Breast epithelium (tissue), 4 donors: ENCODE measurements around the gene DQX1. TPM values are rescaled to one million over a fixed set of nuclear protein-coding genes. Genes with fewer than 3 reads are reported as not detected.

Experiments
- DNase-seq, 2 donors: peaks; one replicate each; pipeline ENCODE4 v3.0.0-alpha.2; 2019; ENCODE audit warnings: low spot score in 2 of 2
- H3K27ac ChIP-seq, 2 donors: fragments of 200-600 bp; sonication (generic) in 1 of 2; one replicate each; pipeline ENCODE4 v1.5.1; 2016 to 2019; ENCODE audit warnings: mild to moderate bottlenecking in 1 of 2
- H3K27me3 ChIP-seq, 2 donors: fragments of 200-600 bp; sonication (generic) in 1 of 2; one replicate each; pipeline versions ENCODE4 v1.5.1 to v1.6.0; 2017 to 2019; ENCODE audit warnings: control low read depth in 1 of 2, mild to moderate bottlenecking in 1 of 2
- H3K36me3 ChIP-seq: fragments of 200-600 bp; one replicate; pipeline ENCODE4 v1.5.1; 2019
- H3K4me1 ChIP-seq, 2 donors: fragments of 200-600 bp; sonication (generic); one replicate each; pipeline ENCODE4 v1.5.1; 2016 to 2019; ENCODE audit warnings: control low read depth in 1 of 2
- H3K4me3 ChIP-seq, 3 donors: fragments of 200-600 bp; sonication (generic); 1 replicate in 2 of 3; 2 replicates in 1 of 3; pipeline ENCODE4 v1.5.1; 2016 to 2019; ENCODE audit warnings: mild to moderate bottlenecking in 3 of 3, moderate library complexity in 2 of 3
- H3K9me3 ChIP-seq, 2 donors: fragments of 200-600 bp; sonication (generic) in 1 of 2; one replicate each; pipeline ENCODE4 v1.5.1; 2016 to 2019; ENCODE audit warnings: control low read depth in 1 of 2
- CTCF ChIP-seq, 3 donors: fragments of 450-650 bp; IDR thresholded peaks; one replicate each; pipeline ENCODE4 v1.5.1; 2016 to 2017; ENCODE audit warnings: antibody characterized with exemption in 3 of 3, mild to moderate bottlenecking in 3 of 3, moderate library complexity in 3 of 3
- POLR2A ChIP-seq: fragments of 450-650 bp; IDR thresholded peaks from one replicate; pipeline ENCODE4 v1.6.1; 2016; ENCODE audit warnings: antibody characterized with exemption, mild to moderate bottlenecking, moderate library complexity
- POLR2AphosphoS5 ChIP-seq, 3 donors: sonication (generic); formaldehyde crosslinking; IDR thresholded peaks; one replicate each; pipeline ENCODE4 v1.6.1; 2017; ENCODE audit warnings: antibody characterized with exemption in 3 of 3
- intact Hi-C: fragments of 100-400 bp; cut with DNase I; formaldehyde crosslinking; loops from one replicate; pipeline ENCODE4 v1.15.1; 2023; ENCODE audit warnings: low total_unique reads
- total RNA-seq, 3 donors: library from RNA; depleted of rRNA; stranded (reverse); fragments of >200 nt; gene quantifications; one replicate each; pipeline ENCODE4 v1.1.0, GENCODE V29; 2016

Gene DQX1
- total RNA-seq, 3 donors from 2014 or later = 0.66 TPM; not detected in 2

- H3K27ac ChIP-seq = no peak overlapping the region
- no peak for DNase-seq
- H3K4me1 ChIP-seq = no peaks in the 10 kb centered on the region
- intact Hi-C loops = loop anchor here (5.0 kb wide), 2 partner anchors 566 to 1164 kb away; partner anchors contain the start of gene ALMS1
- H3K36me3 ChIP-seq = no peaks in the 10 kb centered on the region
- no peaks in the 10 kb centered on the region for H3K9me3 ChIP-seq
- H3K27me3 ChIP-seq = no peaks in the 10 kb centered on the region
- TF ChIP-seq CTCF (IDR thresholded peaks at IDR 0.05) (no peak), POLR2A (no peak), POLR2AphosphoS5 (IDR thresholded peaks at IDR 0.05) (no peak)
- H3K4me3 ChIP-seq = no peak overlapping the region
These were observed 25.5 kb upstream of the DQX1 start for GRCh38 chr2:74551530-74551929.

DNA sequence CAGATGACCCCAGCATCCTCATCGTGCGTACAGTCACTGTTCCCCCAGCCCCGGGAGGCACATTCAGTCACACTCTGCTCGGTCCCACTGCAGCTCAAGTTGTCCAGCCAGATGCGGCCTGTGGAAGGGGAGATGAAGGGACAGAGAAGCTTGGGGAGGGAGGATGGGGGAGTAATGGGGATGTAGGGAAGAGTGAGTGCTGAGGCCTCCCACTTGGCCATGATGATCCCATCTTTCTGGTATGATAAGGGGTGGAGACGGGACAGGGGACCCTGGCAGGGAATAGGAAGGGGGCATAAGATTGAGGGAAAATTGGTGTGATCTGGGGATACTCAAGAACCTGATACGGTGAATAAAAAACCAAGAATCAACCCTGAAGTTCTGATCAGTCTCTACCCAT is 24.2 kb upstream of the DQX1 start:
- intact Hi-C loops = loop anchor here (5.0 kb wide), 2 partner anchors 567 to 1163 kb away; partner anchors contain the start of gene ALMS1
- Histone ChIP-seq H3K27ac (no peak overlapping the region), H3K9me3 (no peaks in the 10 kb centered on the region), H3K27me3 (no peaks in the 10 kb centered on the region), H3K4me1 (no peaks in the 10 kb centered on the region), H3K4me3 (no peak overlapping the region), H3K36me3 (no peaks in the 10 kb centered on the region)
- TF ChIP-seq POLR2A (no peak), POLR2AphosphoS5 (IDR thresholded peaks at IDR 0.05) (no peak), CTCF (IDR thresholded peaks at IDR 0.05) (no peak)
- no peak for DNase-seq

DNA sequence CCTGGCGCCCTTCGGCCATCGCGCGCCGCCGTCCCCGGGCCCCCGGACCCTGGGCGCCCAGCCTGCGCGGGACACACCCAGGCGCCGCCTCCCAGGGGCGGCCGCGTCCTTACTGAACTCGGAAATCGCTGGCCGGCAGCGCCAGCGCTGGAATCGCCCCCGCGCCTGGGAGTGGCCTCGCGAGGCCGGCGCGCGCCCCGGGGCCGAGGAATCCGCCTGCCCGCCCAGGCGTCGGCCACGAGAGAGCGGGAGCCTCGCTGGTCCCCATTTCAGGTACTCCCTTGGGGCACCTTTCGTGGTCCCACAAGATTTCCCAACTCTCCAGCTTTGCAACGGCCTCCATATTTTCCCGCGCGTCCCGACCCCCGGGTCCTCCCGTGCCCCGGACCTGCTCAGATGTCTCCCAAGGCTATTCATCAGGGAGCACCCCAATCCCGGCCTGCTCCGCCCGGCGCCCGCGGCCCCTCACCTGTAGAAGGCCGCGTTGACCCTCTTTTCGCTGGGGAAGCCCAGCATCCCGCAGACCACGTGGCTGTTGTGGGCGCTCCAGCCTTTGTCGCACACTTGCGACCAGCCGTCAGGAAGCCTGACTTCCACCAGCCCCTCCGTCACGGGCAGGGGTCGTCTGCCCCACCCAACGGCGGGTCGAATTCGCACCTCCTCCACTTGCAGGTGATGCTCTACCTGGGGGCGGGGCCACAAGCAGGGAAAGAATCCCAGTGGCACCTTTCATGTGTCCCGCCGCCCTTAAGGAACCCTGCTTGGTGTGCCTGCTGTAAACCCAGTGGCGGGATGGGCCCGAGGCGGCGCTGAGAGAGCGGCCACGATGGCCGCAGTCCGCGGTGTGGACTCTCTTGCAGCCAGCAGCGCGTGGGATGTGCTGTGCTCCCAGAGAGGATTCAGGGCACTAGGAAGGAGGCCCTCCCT is 23.1 kb upstream of the DQX1 start:
- no peaks in the 10 kb centered on the region for H3K4me1 ChIP-seq
- H3K27me3 ChIP-seq = no peaks in the 10 kb centered on the region
- H3K27ac ChIP-seq = peak overlapping the region; percentile 75 to 79
- intact Hi-C loops = no loop called here
- H3K9me3 ChIP-seq = no peaks in the 10 kb centered on the region
- H3K36me3 ChIP-seq = no peaks in the 10 kb centered on the region
- TF ChIP-seq CTCF (IDR thresholded peaks at IDR 0.05) (no peak), POLR2AphosphoS5 (IDR thresholded peaks at IDR 0.05) (no peak), POLR2A (no peak)
- DNase-seq = no peak
- H3K4me3 ChIP-seq = peak overlapping the region; percentile 51 to 83 (median 68)

- Histone ChIP-seq H3K4me3 (peak overlapping the region; percentile 51 to 83 (median 68)), H3K4me1 (no peaks in the 10 kb centered on the region), H3K9me3 (no peaks in the 10 kb centered on the region), H3K27ac (peak overlapping the region; percentile 75 to 79), H3K27me3 (no peaks in the 10 kb centered on the region), H3K36me3 (no peaks in the 10 kb centered on the region)
- TF ChIP-seq POLR2A = no peak
- TF ChIP-seq CTCF (IDR thresholded peaks at IDR 0.05) = no peak
- TF ChIP-seq POLR2AphosphoS5 (IDR thresholded peaks at IDR 0.05) = no peak
- intact Hi-C loops = no loop called here
- DNase-seq = no peak
These were observed 22.4 kb upstream of the DQX1 start for GRCh38 chr2:74548285-74548899.

- Histone ChIP-seq H3K36me3 (no peaks in the 10 kb centered on the region), H3K27ac (no peak overlapping the region), H3K27me3 (no peaks in the 10 kb centered on the region), H3K4me3 (no peak overlapping the region), H3K9me3 (no peaks in the 10 kb centered on the region), H3K4me1 (no peaks in the 10 kb centered on the region)
- no peak for DNase-seq
- TF ChIP-seq CTCF (IDR thresholded peaks at IDR 0.05) = no peak
- TF ChIP-seq POLR2A = no peak
- no peak for TF ChIP-seq POLR2AphosphoS5 (IDR thresholded peaks at IDR 0.05)
- intact Hi-C loops = no loop called here
These were observed 20.0 kb upstream of the DQX1 start for GRCh38 chr2:74546004-74546403.
